ENCODE data around the gene RASGEF1B.
"Not testable (repeated sequence)": the region's sequence is repeated elsewhere in the genome, so short reads cannot be mapped to it uniquely, and the experiment has no call there.

DNA sequence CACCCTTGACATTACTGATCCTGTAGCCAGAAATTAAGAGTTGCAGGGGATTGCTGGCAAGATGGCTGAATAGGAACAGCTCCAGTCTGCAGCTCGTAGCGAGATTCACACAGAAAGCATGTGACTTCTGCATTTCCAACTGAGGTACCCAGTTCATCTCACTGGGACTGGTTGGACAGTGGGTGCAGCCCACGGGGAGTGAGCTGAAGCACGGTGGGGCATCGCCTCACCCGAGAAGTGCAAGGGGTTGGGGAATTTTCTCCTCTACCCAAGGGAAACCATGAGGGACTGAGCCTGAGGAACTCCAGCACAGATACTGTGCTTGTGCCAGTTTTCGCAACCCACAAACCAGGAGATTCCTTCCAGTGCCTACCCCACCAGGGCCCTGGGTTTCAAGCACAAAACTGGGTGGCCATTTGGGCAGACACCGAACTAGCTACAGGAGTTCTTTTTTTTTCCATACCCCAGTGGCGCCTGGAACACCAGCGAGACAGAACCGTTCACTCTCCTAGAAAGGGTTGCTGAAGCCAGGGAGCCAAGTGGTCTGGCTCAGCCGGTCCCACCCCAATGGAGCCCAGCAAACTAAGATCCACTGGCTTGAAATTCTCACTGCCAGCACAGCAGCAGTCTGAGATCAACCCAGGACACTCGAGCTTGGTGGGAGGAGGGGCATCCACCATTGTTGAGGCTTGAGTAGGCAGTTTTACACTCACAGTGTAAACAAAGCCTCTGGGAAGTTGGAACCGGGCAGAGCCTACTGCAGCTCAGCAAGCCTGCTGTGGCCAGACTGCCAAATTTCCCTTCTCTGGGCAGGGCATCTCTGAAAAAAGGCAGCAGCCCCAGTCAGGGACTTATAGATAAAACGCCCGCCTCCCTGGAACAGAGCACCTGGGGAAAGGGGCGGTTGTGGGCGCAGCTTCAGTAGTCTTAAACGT lies 1.9 kb upstream of the RASGEF1B start:
- TF ChIP-seq, protein P1, sequence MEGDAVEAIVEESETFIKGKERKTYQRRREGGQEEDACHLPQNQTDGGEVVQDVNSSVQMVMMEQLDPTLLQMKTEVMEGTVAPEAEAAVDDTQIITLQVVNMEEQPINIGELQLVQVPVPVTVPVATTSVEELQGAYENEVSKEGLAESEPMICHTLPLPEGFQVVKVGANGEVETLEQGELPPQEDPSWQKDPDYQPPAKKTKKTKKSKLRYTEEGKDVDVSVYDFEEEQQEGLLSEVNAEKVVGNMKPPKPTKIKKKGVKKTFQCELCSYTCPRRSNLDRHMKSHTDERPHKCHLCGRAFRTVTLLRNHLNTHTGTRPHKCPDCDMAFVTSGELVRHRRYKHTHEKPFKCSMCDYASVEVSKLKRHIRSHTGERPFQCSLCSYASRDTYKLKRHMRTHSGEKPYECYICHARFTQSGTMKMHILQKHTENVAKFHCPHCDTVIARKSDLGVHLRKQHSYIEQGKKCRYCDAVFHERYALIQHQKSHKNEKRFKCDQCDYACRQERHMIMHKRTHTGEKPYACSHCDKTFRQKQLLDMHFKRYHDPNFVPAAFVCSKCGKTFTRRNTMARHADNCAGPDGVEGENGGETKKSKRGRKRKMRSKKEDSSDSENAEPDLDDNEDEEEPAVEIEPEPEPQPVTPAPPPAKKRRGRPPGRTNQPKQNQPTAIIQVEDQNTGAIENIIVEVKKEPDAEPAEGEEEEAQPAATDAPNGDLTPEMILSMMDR (conservative IDR thresholded peaks at IDR 0.05; ENCODE audit: low read length) = not testable (repeated sequence)
- not testable (repeated sequence) for TF ChIP-seq EZH2phosphoT487 (IDR thresholded peaks at IDR 0.05; ENCODE audit: borderline replicate concordance, low read depth, low read length)

Data from OCI-LY7 (cell line).